K562 (cell line): ENCODE results near the gene DPYSL3. TPM values are rescaled to one million over a fixed set of nuclear protein-coding genes. Genes with fewer than 3 reads are reported as not detected.

Source experiments
- CEBPB ChIP-seq: fragments of 450-650 bp; IDR thresholded peaks from 2 replicates; pipeline ENCODE4 v1.6.1; 2016; ENCODE audit warnings: missing genetic modification characterization, missing compliant biosample characterization
- CSDE1 ChIP-seq, 2 experiments: fragments of 450-650 bp; IDR thresholded peaks; 2 replicates each; pipeline ENCODE4 v1.6.1; 2016; ENCODE audit warnings: mild to moderate bottlenecking in 1 of 2
- EP300 ChIP-seq: IDR thresholded peaks from 2 replicates; pipeline ENCODE4 v1.6.1; 2012; ENCODE audit warnings: low read length, improper control_type of control experiment
- FOSL1 ChIP-seq: fragments of 200-800 bp; sonication (Bioruptor generic); conservative IDR thresholded peaks from 2 replicates; pipeline ENCODE4 v1.6.1; 2016; ENCODE audit warnings: missing genetic modification characterization, missing compliant biosample characterization
- YBX1 ChIP-seq: fragments of 450-650 bp; IDR thresholded peaks from 2 replicates; pipeline ENCODE4 v1.7.1; 2016; ENCODE audit warnings: mild to moderate bottlenecking
- polyA plus RNA-seq, 8 experiments: library from polyadenylated mRNA; depleted of rRNA in 4 of 8; stranded (reverse) in 5 of 8; unstranded in 3 of 8; fragments of >200 nt; fragmentation: Nextera tagmentation in 2 of 8; fragmentation: Illumina TruSeq in 1 of 8; extraction: Ambion mirVana in 2 of 8; extraction: Trizol in 1 of 8; gene quantifications; 2 replicates each; pipeline versions ENCODE4 v1.2.1 to v1.2.3, GENCODE V29; 2011 to 2014; ENCODE audit warnings: inconsistent platforms in 1 of 8, missing spikeins in 1 of 8
- total RNA-seq, 7 experiments: library from RNA; depleted of rRNA in 6 of 7; stranded (reverse); fragments of >200 nt in 6 of 7; fragmentation: Illumina TruSeq in 2 of 7; extraction: Trizol in 2 of 7; gene quantifications; 2 replicates each; pipeline versions ENCODE4 v1.2.1 to v1.2.3, GENCODE V29; 2011 to 2021; ENCODE audit warnings: low replicate concordance in 1 of 7
- TF ChIP-seq, protein P1 (sequence below), 2 experiments: fragments of 450-650 bp in 1 of 2; sonication (generic) in 1 of 2; formaldehyde crosslinking in 1 of 2; IDR thresholded peaks; 2 replicates each; pipeline versions ENCODE4 v1.7.1 to v1.9.0; 2016 to 2022; ENCODE audit warnings: inconsistent platforms in 1 of 2, mild to moderate bottlenecking in 1 of 2, missing genetic modification reagents in 1 of 2
- TF ChIP-seq, protein P2 (sequence below): fragments of 250-450 bp; sonication (Bioruptor Pico); IDR thresholded peaks from 2 replicates; pipeline ENCODE4 v1.9.0; 2021; ENCODE audit warnings: mild to moderate bottlenecking, inconsistent platforms

The DPYSL3 gene
- total and polyA plus RNA-seq, 9 of the 15 experiments (the other 6 are each of a cell fraction or from before 2014, with no cell fraction given), result 0.07 to 0.55 TPM; not detected in 7

- TF ChIP-seq CEBPB (tag), result no peak
- TF ChIP-seq, protein P1, sequence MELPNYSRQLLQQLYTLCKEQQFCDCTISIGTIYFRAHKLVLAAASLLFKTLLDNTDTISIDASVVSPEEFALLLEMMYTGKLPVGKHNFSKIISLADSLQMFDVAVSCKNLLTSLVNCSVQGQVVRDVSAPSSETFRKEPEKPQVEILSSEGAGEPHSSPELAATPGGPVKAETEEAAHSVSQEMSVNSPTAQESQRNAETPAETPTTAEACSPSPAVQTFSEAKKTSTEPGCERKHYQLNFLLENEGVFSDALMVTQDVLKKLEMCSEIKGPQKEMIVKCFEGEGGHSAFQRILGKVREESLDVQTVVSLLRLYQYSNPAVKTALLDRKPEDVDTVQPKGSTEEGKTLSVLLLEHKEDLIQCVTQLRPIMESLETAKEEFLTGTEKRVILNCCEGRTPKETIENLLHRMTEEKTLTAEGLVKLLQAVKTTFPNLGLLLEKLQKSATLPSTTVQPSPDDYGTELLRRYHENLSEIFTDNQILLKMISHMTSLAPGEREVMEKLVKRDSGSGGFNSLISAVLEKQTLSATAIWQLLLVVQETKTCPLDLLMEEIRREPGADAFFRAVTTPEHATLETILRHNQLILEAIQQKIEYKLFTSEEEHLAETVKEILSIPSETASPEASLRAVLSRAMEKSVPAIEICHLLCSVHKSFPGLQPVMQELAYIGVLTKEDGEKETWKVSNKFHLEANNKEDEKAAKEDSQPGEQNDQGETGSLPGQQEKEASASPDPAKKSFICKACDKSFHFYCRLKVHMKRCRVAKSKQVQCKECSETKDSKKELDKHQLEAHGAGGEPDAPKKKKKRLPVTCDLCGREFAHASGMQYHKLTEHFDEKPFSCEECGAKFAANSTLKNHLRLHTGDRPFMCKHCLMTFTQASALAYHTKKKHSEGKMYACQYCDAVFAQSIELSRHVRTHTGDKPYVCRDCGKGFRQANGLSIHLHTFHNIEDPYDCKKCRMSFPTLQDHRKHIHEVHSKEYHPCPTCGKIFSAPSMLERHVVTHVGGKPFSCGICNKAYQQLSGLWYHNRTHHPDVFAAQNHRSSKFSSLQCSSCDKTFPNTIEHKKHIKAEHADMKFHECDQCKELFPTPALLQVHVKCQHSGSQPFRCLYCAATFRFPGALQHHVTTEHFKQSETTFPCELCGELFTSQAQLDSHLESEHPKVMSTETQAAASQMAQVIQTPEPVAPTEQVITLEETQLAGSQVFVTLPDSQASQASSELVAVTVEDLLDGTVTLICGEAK (IDR thresholded peaks at IDR 0.05), result no peak
- TF ChIP-seq, protein P1 (CRISPR knock-in tag; IDR thresholded peaks at IDR 0.05), result no peak
- TF ChIP-seq EP300, result no peak
- no peak for TF ChIP-seq CSDE1 (IDR thresholded peaks at IDR 0.05)
- no peak for TF ChIP-seq YBX1
- TF ChIP-seq FOSL1 (tag), result no peak
- TF ChIP-seq, protein P2, sequence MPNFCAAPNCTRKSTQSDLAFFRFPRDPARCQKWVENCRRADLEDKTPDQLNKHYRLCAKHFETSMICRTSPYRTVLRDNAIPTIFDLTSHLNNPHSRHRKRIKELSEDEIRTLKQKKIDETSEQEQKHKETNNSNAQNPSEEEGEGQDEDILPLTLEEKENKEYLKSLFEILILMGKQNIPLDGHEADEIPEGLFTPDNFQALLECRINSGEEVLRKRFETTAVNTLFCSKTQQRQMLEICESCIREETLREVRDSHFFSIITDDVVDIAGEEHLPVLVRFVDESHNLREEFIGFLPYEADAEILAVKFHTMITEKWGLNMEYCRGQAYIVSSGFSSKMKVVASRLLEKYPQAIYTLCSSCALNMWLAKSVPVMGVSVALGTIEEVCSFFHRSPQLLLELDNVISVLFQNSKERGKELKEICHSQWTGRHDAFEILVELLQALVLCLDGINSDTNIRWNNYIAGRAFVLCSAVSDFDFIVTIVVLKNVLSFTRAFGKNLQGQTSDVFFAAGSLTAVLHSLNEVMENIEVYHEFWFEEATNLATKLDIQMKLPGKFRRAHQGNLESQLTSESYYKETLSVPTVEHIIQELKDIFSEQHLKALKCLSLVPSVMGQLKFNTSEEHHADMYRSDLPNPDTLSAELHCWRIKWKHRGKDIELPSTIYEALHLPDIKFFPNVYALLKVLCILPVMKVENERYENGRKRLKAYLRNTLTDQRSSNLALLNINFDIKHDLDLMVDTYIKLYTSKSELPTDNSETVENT (CRISPR knock-in tag), result no peak
Observed at GRCh38 chr5:147436596-147436995, 73.3 kb downstream of the DPYSL3 start (continued).
